Adrenal gland (tissue), 5 donors: ENCODE data around the gene ABCG1.

Source experiments
- CTCF ChIP-seq, 6 experiments: fragments of 450-650 bp in 4 of 6; fragments of 200-600 bp in 2 of 6; sonication (generic) in 1 of 6; IDR thresholded peaks; 1 replicate in 5 of 6; 2 replicates in 1 of 6; pipeline versions ENCODE4 v1.5.1 to v1.8.0; 2016 to 2021; ENCODE audit warnings: antibody characterized with exemption in 6 of 6, mild to moderate bottlenecking in 2 of 6, moderate library complexity in 1 of 6
- POLR2A ChIP-seq, 2 donors: fragments of 450-650 bp; IDR thresholded peaks; one replicate each; pipeline ENCODE4 v1.6.1; 2017; ENCODE audit warnings: antibody characterized with exemption in 2 of 2, mild to moderate bottlenecking in 2 of 2, moderate library complexity in 1 of 2
- donor health status: DM: no; HTN: no; CAD: no.

- no peak for TF ChIP-seq CTCF (IDR thresholded peaks at IDR 0.05)
- TF ChIP-seq POLR2A (IDR thresholded peaks at IDR 0.05) = no peak
Measured at GRCh38 chr21:42269386-42269785, 50.4 kb downstream of the ABCG1 start.
